ENCODE results near the gene ZBTB20.

- TF ChIP-seq POLR2AphosphoS5 (IDR thresholded peaks at IDR 0.05) (no peak), POLR2A (IDR thresholded peaks at IDR 0.05) (no peak), CTCF (IDR thresholded peaks at IDR 0.05 in 8 of 11, conservative IDR thresholded peaks at IDR 0.05 in 3 of 11) (no peak)
Observed at GRCh38 chr3:114440700-114441099, 706.4 kb downstream of the ZBTB20 start.

Measured in spleen (tissue), 7 donors.